C4-2B (cell line): ENCODE measurements around the gene NCOA6.

ENCODE experiments used
- ZFX ChIP-seq: fragments of 450-650 bp; IDR thresholded peaks from 2 replicates; pipeline ENCODE4 v1.6.1; 2017
- TF ChIP-seq, protein P1 (sequence below): fragments of 450-650 bp; conservative IDR thresholded peaks from 2 replicates; pipeline ENCODE4 v1.5.1; 2017; ENCODE audit warnings: mild to moderate bottlenecking

DNA sequence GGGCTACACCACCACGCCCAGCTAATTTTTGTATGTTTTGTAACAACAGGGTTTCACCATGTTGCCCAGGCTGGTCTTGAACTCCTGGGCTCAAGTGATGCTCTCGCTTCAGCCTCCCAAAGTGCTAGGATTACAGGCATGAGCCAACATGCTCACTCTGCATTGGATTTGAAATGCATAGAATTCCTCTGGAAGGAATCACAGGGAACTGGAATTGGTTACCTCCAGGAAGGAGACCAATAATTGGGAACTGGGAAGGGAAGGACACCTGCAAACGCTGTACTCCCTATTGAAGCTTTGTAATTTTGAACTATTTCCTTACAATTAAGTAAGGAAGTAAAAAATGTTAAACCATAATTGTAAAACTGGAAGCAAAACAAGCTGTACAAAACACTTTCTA is 133.6 kb downstream of the NCOA6 start:
- TF ChIP-seq, protein P1, sequence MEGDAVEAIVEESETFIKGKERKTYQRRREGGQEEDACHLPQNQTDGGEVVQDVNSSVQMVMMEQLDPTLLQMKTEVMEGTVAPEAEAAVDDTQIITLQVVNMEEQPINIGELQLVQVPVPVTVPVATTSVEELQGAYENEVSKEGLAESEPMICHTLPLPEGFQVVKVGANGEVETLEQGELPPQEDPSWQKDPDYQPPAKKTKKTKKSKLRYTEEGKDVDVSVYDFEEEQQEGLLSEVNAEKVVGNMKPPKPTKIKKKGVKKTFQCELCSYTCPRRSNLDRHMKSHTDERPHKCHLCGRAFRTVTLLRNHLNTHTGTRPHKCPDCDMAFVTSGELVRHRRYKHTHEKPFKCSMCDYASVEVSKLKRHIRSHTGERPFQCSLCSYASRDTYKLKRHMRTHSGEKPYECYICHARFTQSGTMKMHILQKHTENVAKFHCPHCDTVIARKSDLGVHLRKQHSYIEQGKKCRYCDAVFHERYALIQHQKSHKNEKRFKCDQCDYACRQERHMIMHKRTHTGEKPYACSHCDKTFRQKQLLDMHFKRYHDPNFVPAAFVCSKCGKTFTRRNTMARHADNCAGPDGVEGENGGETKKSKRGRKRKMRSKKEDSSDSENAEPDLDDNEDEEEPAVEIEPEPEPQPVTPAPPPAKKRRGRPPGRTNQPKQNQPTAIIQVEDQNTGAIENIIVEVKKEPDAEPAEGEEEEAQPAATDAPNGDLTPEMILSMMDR = no peak
- no peak for TF ChIP-seq ZFX
